H7 (cell line): Measurements from ENCODE around the gene SPAM1. TPM values are rescaled to one million over a fixed set of nuclear protein-coding genes. Genes with fewer than 3 reads are reported as not detected.

ENCODE experiments used
- DNase-seq: peaks from one replicate; pipeline ENCODE4 v3.0.0; 2012
- H3K27me3 ChIP-seq: 2 replicates; pipeline ENCODE4 v1.6.0; 2011; ENCODE audit warnings: mild to moderate bottlenecking, low read length; ENCODE audit not compliant: control insufficient read depth, insufficient read depth
- H3K36me3 ChIP-seq: replicated peaks from 2 replicates; pipeline ENCODE4 v1.5.1; 2011; ENCODE audit warnings: low read length; ENCODE audit not compliant: control insufficient read depth, insufficient read depth
- H3K4me3 ChIP-seq: 2 replicates; pipeline ENCODE4 v1.5.1; 2011; ENCODE audit warnings: low read depth, mild to moderate bottlenecking, control low read depth, low read length, moderate library complexity; ENCODE audit not compliant: insufficient read depth
- total RNA-seq: library from RNA; depleted of rRNA; stranded (reverse); fragments of >200 nt; shearing (Covaris generic); gene quantifications from 2 replicates; pipeline ENCODE4 v1.2.3, GENCODE V29; 2014

Gene SPAM1
- total RNA-seq, 1 experiment from 2014 or later, result not detected

- Histone ChIP-seq H3K4me3 (no peak overlapping the region), H3K36me3 (no peaks in the 10 kb centered on the region), H3K27me3 (no peaks in the 10 kb centered on the region)
- DNase-seq, result no peak
Observed at GRCh38 chr7:123935436-123936381, 10.7 kb downstream of the SPAM1 start.

DNA sequence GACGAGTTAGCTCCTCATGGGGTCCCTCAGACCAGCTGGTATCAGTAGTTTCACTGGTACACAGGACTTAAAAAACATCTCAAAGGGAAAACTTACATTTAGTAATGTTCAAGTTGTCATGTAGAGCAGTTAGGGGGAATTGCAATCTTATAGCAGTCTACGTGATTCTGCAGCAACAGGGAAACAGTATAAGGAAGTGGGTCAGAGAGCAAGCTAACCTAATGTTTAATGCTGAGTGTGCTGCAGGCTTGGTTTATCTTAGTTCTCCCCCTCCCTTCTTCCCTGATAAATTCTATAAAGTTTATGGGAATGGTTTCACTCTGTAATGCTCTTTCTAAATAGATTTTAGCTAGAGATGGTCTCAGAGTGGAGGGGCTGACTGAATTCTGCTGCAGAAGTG lies 11.3 kb downstream of the SPAM1 start:
- H3K27me3 ChIP-seq, result no peaks in the 10 kb centered on the region
- H3K36me3 ChIP-seq, result no peaks in the 10 kb centered on the region
- no peak for DNase-seq
- no peak overlapping the region for H3K4me3 ChIP-seq

- Histone ChIP-seq H3K4me3 (no peak overlapping the region), H3K36me3 (no peaks in the 10 kb centered on the region), H3K27me3 (no peaks in the 10 kb centered on the region)
- DNase-seq, result no peak
Observed at GRCh38 chr7:123939784-123940183, 14.7 kb downstream of the SPAM1 start.

DNA sequence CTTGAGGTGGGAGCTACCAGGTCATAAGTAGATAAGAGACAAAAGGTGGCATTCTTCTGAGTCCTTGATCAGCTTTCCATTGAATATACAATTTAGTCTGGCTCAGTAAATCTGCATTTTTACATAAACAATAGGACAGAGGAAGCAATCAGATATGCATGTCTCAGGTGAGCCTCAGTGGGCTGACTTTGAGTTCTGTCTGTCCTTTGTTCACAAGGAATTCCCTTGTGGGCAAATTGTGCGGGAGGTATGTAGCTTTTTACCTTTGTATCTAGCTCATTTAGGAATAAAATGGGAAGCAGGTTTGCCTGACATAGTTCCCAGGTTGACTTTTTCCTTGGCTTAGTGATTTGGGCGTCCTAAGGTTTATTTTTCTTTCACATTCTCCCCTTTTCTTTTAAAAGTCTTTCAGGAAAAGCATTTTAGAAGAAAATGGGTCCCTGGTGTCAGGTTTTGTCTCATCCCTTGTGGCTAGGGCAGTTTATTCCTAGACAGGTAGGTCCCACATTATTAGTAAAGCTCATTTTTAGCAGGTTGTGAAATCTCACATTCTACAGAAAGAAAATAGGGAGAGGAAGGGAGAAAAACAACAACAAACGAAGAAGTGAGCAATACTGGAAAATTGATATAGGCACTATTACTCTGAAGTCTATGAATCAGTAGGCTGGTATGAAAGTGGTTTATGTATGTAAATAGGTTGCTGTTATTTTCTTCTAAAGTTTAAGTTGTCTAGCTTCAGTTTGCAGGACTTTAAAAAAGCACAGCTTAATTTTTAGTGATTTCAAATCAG lies 16.5 kb downstream of the SPAM1 start:
- H3K36me3 ChIP-seq, result no peaks in the 10 kb centered on the region
- H3K27me3 ChIP-seq, result no peaks in the 10 kb centered on the region
- no peak overlapping the region for H3K4me3 ChIP-seq
- DNase-seq, result no peak

DNA sequence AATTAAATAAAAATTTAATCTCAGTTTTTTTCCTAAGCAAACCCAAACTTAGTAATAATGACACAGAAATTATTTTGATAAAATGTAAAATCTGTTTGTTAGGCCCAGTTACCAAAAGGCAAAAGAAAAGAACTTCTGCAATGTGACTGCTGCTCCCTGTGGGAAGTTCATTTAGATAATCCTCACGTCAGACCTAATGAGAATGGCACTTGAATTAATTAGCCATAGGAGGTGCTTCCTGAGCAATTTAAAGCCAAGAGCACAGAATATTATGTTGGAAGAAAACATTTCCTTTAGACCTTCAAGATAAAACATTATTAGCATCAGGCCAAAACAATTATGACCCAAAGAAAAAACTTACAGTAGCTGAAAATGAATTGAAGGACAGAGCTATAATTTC lies 19.4 kb downstream of the SPAM1 start:
- no peaks in the 10 kb centered on the region for H3K27me3 ChIP-seq
- no peak for DNase-seq
- H3K36me3 ChIP-seq, result no peaks in the 10 kb centered on the region
- H3K4me3 ChIP-seq, result no peak overlapping the region

DNA sequence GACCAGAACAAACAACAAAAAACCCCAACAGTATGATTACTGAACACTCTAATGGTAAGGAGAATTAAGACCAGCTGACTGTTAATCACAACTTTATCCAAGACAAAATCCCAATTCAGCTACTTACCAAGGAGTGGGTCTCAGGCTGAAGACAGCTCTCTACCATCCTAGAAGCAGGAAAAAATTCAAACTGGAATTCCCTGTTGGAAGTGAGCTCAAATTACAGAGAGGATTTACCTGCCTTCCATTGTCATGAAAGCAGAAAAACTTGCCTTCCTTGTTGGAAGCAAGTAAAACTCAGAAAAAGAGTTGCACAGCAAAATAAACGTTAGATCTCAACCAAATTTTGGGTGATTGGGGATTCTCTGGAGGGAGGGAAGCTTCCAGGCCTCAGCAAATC lies 20.9 kb downstream of the SPAM1 start:
- Histone ChIP-seq H3K4me3 (no peak overlapping the region), H3K36me3 (no peaks in the 10 kb centered on the region), H3K27me3 (no peaks in the 10 kb centered on the region)
- DNase-seq, result no peak

- DNase-seq, result no peak
- Histone ChIP-seq H3K27me3 (no peaks in the 10 kb centered on the region), H3K4me3 (no peak overlapping the region), H3K36me3 (no peaks in the 10 kb centered on the region)
Observed at GRCh38 chr7:123948136-123948535, 23.1 kb downstream of the SPAM1 start.

GRCh38 chr7:123958186-123958703 lies 33.2 kb downstream of the SPAM1 start:
- H3K27me3 ChIP-seq, result no peaks in the 10 kb centered on the region
- no peak overlapping the region for H3K4me3 ChIP-seq
- H3K36me3 ChIP-seq, result no peaks in the 10 kb centered on the region
- DNase-seq, result no peak

DNA sequence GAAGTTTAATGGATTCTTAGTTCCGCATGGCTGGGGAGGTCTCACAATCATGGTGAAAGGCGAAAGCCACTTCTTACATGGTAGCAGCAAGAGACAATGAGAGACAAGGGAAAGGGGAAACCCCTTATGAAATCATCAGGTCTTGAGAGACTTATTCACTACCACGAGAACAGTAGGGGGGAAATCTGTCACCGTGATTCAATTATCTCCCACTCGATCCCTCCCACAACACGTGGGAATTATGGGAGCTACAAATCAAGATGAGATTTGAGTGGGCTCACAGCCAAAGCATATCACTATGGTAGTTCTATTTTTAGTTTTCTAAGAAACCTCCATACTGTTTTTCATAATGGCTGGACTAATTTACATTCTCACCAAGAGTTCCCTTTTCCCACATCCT lies 36.7 kb downstream of the SPAM1 start:
- Histone ChIP-seq H3K27me3 (no peaks in the 10 kb centered on the region), H3K36me3 (no peaks in the 10 kb centered on the region), H3K4me3 (no peak overlapping the region)
- no peak for DNase-seq

- Histone ChIP-seq H3K4me3 (no peak overlapping the region), H3K27me3 (no peaks in the 10 kb centered on the region), H3K36me3 (no peaks in the 10 kb centered on the region)
- no peak for DNase-seq
Observed at GRCh38 chr7:123966936-123967335, 41.9 kb downstream of the SPAM1 start.

- no peak for DNase-seq
- H3K4me3 ChIP-seq, result no peak overlapping the region
- no peaks in the 10 kb centered on the region for H3K27me3 ChIP-seq
- H3K36me3 ChIP-seq, result no peaks in the 10 kb centered on the region
Observed at GRCh38 chr7:123972045-123972444, 47.0 kb downstream of the SPAM1 start.

- no peaks in the 10 kb centered on the region for H3K27me3 ChIP-seq
- DNase-seq, result no peak
- no peaks in the 10 kb centered on the region for H3K36me3 ChIP-seq
- no peak overlapping the region for H3K4me3 ChIP-seq
Observed at GRCh38 chr7:123972831-123973230, 47.8 kb downstream of the SPAM1 start.

DNA sequence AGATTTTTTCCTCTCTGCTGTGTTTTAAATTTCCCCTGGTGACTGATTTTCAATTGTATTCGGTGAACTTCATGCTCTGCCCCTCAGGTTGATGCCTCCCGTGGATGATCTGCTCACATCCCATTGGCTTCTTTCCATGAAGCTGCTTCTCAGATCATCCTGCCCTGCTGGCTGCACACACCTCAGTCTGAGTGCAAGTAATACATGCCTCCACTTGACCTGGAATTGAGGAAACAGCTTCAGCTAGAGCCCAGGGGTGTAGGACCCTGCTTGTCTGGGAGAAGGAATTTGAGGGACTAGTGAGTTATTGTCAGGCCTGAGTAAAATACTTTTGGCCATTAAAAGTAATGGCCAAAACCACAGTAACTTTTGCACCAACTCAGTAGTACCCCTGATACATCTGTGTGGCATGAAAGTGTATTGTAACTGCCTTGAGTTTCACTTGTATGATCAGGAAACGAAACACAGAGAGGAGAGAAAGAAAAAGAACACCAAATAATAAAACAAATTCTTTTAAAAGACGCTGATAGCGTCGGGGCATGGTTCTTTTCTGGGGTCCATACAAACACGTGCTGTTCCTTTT lies 49.4 kb downstream of the SPAM1 start:
- Histone ChIP-seq H3K27me3 (no peaks in the 10 kb centered on the region), H3K4me3 (no peak overlapping the region)

DNA sequence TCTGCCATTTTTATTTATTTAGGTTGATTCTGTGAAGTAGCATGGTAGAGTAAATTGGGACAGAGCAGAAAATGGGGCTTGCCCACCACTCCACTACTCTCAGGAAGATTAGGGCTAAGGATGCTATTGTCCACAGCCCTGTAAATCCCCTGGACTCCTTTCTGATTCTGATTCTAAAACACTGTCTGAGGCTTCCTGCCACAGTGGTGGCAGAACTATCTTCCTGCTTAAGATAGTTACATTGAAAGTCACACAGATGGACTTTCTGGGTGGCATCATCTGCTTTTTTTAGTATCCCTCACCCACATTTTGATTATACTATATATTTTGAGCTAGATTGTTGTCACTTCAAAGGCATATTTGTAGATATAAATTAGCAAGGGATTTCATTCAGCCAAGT lies 50.0 kb downstream of the SPAM1 start:
- DNase-seq, result no peak
- H3K4me3 ChIP-seq, result no peak overlapping the region

More for the DNA sequence above, 49.4 kb downstream of the SPAM1 start:
- no peaks in the 10 kb centered on the region for H3K36me3 ChIP-seq
- DNase-seq, result no peak

More for the DNA sequence above, 50.0 kb downstream of the SPAM1 start:
- Histone ChIP-seq H3K36me3 (no peaks in the 10 kb centered on the region), H3K27me3 (no peaks in the 10 kb centered on the region)
